Omental fat pad (tissue), 4 donors: Measurements from ENCODE around the gene SLC47A2. TPM values are rescaled to one million over a fixed set of nuclear protein-coding genes. Genes with fewer than 3 reads are reported as not detected.

ENCODE experiments used
- ATAC-seq: fragments of 150-250 bp; one replicate; pipeline ENCODE4 v1.9.1; 2016; ENCODE audit warnings: mild to moderate bottlenecking, moderate library complexity; ENCODE audit not compliant: low FRiP score
- DNase-seq: peaks from one replicate; pipeline ENCODE4 v3.0.0-alpha.2; 2019; ENCODE audit warnings: low spot score
- total RNA-seq, 4 donors: library from RNA; depleted of rRNA; stranded (reverse); fragments of >200 nt; gene quantifications; one replicate each; pipeline ENCODE4 v1.1.0, GENCODE V29; 2016
- TF ChIP-seq, protein P1 (sequence below), 3 donors: fragments of 450-650 bp; IDR thresholded peaks; one replicate each; pipeline ENCODE4 v1.5.1; 2016 to 2017; ENCODE audit warnings: antibody characterized with exemption in 3 of 3, mild to moderate bottlenecking in 3 of 3, moderate library complexity in 2 of 3

The SLC47A2 gene
- total RNA-seq, 4 donors from 2014 or later: 0.28 TPM; not detected in 3

DNA sequence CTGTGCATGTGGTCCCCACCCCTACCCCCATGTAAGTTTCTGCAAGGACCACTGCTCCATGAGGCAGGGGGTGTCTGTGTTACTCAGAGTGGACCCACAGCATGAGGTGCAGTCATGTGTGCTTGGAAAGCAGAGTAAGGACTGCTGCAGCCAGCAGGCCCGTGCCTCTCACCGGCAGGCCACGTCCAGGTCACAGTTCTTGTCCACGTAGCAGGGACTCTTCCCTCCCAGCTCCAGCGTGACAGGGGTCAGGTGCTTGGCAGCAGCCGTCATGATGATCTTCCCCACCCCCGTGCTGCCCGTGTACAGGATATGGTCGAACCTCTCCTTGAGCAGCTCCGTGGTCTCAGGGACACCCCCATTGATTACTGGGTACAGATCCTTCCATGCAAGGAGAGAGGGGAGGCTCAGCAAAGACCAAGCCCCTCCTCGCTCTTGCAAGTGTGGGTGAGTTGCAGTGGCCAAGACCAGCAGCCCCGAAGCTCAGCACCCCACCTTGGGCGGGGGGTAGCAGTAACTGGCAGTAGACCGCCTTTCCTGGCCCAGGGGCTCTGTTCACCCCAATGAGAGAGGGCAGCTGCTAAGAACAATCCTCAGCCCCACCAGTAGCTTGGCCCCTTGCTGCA lies 25.6 kb upstream of the SLC47A2 start:
- ATAC-seq: no peak
- no peak for DNase-seq
- TF ChIP-seq, protein P1, sequence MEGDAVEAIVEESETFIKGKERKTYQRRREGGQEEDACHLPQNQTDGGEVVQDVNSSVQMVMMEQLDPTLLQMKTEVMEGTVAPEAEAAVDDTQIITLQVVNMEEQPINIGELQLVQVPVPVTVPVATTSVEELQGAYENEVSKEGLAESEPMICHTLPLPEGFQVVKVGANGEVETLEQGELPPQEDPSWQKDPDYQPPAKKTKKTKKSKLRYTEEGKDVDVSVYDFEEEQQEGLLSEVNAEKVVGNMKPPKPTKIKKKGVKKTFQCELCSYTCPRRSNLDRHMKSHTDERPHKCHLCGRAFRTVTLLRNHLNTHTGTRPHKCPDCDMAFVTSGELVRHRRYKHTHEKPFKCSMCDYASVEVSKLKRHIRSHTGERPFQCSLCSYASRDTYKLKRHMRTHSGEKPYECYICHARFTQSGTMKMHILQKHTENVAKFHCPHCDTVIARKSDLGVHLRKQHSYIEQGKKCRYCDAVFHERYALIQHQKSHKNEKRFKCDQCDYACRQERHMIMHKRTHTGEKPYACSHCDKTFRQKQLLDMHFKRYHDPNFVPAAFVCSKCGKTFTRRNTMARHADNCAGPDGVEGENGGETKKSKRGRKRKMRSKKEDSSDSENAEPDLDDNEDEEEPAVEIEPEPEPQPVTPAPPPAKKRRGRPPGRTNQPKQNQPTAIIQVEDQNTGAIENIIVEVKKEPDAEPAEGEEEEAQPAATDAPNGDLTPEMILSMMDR (IDR thresholded peaks at IDR 0.05): no peak

DNA sequence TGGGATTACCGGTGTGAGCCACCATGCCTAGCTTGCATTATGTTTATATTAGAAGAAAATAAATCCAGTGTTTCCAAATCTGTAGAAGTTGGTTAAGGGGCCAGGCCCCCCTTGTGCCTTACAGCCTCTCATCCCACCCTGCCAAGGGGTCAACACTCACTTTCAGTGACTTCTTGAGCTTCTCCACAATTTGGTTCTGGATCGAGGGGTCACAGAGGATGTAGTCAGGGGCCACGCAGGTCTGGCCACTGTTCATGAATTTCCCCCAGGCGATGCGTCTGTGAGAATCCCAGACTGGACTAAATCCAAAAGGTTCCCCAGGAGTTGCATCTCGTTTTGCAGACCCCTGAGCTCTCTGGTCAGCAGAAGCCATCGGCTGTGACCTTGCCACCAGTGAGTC lies 24.5 kb upstream of the SLC47A2 start:
- TF ChIP-seq, protein P1 (IDR thresholded peaks at IDR 0.05): no peak
- DNase-seq: no peak
- ATAC-seq: no peak

DNA sequence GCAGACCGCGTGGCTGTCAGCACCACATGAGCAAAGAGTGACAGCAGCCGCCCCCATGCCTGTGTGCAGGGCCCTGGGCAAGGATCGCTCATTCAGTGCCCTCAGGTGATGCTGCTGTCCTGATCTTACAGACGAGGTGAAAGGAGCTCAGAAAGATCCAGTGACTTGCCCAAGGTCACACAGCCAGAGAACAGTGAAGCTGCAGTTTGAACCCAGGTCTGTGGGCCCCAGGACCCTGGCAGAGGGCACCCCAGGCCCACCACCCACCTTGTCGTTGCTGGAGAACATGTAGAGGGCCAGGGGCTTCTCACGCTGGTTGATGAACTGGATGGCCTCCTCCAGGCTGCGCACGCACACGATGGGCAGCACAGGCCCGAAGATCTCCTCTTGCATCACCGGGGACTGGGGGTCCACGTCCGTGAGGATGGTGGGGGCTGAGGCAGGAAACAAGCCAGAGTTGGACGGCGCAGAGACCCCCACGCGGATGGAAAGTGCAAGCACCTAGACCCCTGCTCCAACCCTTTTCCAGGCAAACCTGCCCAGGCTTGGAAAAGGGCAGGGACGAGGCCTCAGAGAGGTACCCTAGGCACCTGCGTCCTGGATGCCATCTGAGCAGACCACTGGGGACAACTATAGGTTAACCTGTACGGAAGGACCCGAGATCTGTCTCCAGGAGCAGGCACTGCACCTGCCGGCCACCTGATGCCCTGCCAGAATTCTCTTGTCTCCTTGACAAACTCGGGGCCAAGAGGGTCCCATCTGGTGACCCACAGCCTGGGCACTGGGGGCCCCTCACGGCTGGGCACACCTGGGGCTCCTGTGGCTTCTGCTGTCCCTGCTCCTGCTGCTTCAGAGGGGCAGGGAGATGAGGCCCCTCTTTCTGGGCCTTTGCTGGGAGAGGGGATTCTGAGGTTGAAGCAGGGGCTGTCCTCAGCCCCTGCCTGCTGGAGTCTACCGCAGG lies 23.1 kb upstream of the SLC47A2 start:
- DNase-seq: no peak
- TF ChIP-seq, protein P1 (IDR thresholded peaks at IDR 0.05): no peak
- ATAC-seq: no peak

DNA sequence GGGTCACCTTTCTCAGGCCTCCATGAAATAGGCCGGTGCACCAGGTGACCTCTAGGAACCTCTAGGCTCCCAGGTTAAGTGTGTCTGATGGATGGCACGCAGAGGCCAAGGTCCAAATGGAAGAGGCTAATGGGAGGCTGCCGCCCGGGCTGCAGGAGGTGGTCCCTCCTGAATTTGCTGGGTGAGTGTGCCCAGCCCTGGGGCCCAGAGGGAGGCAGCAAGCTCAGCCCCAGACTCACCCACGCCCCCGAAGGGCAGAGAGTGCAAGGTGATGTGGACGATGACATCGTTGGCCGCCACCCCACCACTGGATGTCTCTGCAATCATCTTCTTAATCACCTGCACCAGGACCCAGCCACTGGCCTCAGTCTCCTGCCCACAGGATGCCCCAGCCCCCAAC lies 22.4 kb upstream of the SLC47A2 start:
- TF ChIP-seq, protein P1 (IDR thresholded peaks at IDR 0.05): no peak
- ATAC-seq: no peak
- no peak for DNase-seq

DNA sequence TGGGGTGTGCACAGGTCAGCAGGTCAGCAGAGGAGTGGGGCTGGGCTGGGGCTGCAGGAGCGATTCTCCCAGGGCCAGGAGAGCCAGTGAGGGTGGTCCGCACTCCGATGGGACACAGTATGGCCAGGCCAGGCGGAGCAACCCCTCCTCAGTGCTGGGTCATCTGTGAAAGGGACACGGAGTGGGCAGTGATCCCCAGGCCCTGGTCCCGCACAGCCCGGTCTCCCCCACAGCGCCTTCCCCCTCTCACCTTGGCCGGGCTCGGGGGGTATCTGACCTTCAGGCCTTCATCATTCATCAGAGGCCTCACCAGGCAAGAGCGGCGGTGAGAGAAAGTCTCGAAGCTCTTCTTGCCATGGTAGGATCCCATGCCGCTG lies 21.7 kb upstream of the SLC47A2 start:
- DNase-seq (no peak), ATAC-seq (no peak)
- TF ChIP-seq, protein P1 (IDR thresholded peaks at IDR 0.05): no peak

DNA sequence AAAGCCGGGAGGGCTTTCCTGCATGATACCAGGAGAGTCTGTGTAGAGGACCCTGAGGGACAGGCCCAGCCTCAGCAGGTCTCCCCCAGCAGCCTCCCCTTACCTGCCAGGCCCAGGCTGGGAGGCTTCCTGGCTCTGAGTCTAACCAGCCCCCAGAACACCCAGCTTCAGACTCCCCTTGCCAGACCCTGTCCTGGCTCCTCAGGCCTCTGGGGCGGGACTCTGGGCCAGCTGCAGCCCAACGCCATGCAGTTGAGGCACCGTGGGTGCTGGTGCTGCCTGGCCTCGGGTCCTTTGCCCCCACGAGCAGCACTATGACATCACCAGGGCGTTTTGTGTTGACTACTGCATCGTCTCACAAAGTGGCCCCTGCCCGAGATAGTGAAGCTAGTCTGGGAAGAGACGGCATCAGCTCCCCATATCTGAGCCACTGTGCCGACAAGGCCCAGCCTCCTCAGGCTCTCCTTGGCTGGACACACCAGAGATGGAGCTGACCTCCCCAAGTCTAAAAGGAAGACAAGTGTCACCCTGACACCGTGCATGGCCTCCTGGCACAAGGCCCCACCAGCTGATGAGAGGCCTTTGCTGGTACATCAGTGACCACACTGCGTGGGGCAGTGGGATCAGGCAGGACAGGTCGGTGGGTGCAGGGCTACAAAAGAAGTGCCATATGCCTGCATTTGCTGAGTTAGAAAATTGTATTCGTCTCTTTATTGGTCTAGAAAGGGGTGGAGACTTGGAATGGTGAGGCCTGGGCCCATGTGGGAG lies 21.1 kb upstream of the SLC47A2 start:
- no peak for DNase-seq
- TF ChIP-seq, protein P1 (IDR thresholded peaks at IDR 0.05): no peak
- no peak for ATAC-seq
